DMS153 treated with DMSO at 0.1 percent for 48 hours (cell line): Measurements from ENCODE around the gene TMPRSS6.

ENCODE experiments used
- DNase-seq: peaks from one replicate; lab custom pipeline; 2025; ENCODE audit not compliant: unreplicated experiment; lab: John Stamatoyannopoulos, UW

TMPRSS6 gene

GRCh38 chr22:37117092-37117491 lies 7.6 kb upstream of the TMPRSS6 start:
- DNase-seq = no peak

- DNase-seq = no peak
Observed at GRCh38 chr22:37115032-37115431, 5.5 kb upstream of the TMPRSS6 start.

- no peak for DNase-seq
Observed at GRCh38 chr22:37113757-37114156, 4.2 kb upstream of the TMPRSS6 start.

- no peak for DNase-seq
Observed at GRCh38 chr22:37112084-37112728, 2.7 kb upstream of the TMPRSS6 start.

- DNase-seq = no peak
Observed at GRCh38 chr22:37111156-37111717, 1.7 kb upstream of the TMPRSS6 start.

GRCh38 chr22:37107816-37108621 lies 1.5 kb downstream of the TMPRSS6 start:
- DNase-seq = no peak

GRCh38 chr22:37105990-37106389 lies 3.5 kb downstream of the TMPRSS6 start:
- no peak for DNase-seq

- DNase-seq = no peak
Observed at GRCh38 chr22:37105154-37105553, 4.4 kb downstream of the TMPRSS6 start.

- no peak for DNase-seq
Observed at GRCh38 chr22:37103656-37104452, 5.7 kb downstream of the TMPRSS6 start.

- DNase-seq = no peak
Observed at GRCh38 chr22:37103151-37103550, 6.4 kb downstream of the TMPRSS6 start.

- no peak for DNase-seq
Observed at GRCh38 chr22:37101311-37102066, 8.0 kb downstream of the TMPRSS6 start.

GRCh38 chr22:37100589-37101127 lies 8.9 kb downstream of the TMPRSS6 start:
- no peak for DNase-seq

GRCh38 chr22:37098976-37099591 lies 10.4 kb downstream of the TMPRSS6 start:
- DNase-seq = no peak

GRCh38 chr22:37097346-37097745 lies 12.2 kb downstream of the TMPRSS6 start:
- no peak for DNase-seq

- DNase-seq = no peak
Observed at GRCh38 chr22:37095113-37095512, 14.4 kb downstream of the TMPRSS6 start.

- DNase-seq = no peak
Observed at GRCh38 chr22:37094239-37094638, 15.3 kb downstream of the TMPRSS6 start.

- DNase-seq = no peak
Observed at GRCh38 chr22:37092997-37093396, 16.5 kb downstream of the TMPRSS6 start.

GRCh38 chr22:37091994-37092393 lies 17.5 kb downstream of the TMPRSS6 start:
- DNase-seq = no peak

GRCh38 chr22:37090920-37091695 lies 18.4 kb downstream of the TMPRSS6 start:
- no peak for DNase-seq
